HL-60/S4 treated with retinoic acid at 250 ng/mL for 4 days and 3 days (cell line): ENCODE data around the gene ICA1.
"Not testable (repeated sequence)": the region's sequence is repeated elsewhere in the genome, so short reads cannot be mapped to it uniquely, and the experiment has no call there.

Source experiments
- in situ Hi-C: fragments of 300-500 bp; cut with MboI; formaldehyde crosslinking; loops from 2 replicates; pipeline ENCODE4 v1.7.0; 2022; ENCODE audit warnings: low sequenced_read_pairs

Gene ICA1

GRCh38 chr7:8068892-8069686 is 192.9 kb downstream of the ICA1 start:
- in situ Hi-C loops = no loop called here

- in situ Hi-C loops = no loop called here
Measured at GRCh38 chr7:8065356-8065813, 196.6 kb downstream of the ICA1 start.

- in situ Hi-C loops = no loop called here
Measured at GRCh38 chr7:8064828-8065227, 197.1 kb downstream of the ICA1 start.

GRCh38 chr7:8063706-8064297 is 198.2 kb downstream of the ICA1 start:
- in situ Hi-C loops = no loop called here

GRCh38 chr7:8063300-8063699 is 198.7 kb downstream of the ICA1 start:
- in situ Hi-C loops = not testable (repeated sequence)
